HG03108 (cell line): ENCODE data around the gene SHH.
"Not testable (repeated sequence)": the region's sequence is repeated elsewhere in the genome, so short reads cannot be mapped to it uniquely, and the experiment has no call there.

ENCODE experiments used
- ATAC-seq: cut with Tn5 transposase; IDR thresholded peaks from one replicate; pipeline ENCODE4 v1.9.1; 2021; ENCODE audit warnings: moderate library complexity; ENCODE audit not compliant: unreplicated experiment

SHH gene

GRCh38 chr7:155843426-155844018, 31.3 kb upstream of the SHH start:
- no peak for ATAC-seq

GRCh38 chr7:155842496-155843265, 30.4 kb upstream of the SHH start:
- ATAC-seq = no peak

GRCh38 chr7:155840909-155841308, 28.6 kb upstream of the SHH start:
- ATAC-seq = no peak

- no peak for ATAC-seq
Measured at GRCh38 chr7:155840262-155840885, 28.1 kb upstream of the SHH start.

- ATAC-seq = no peak
Measured at GRCh38 chr7:155839461-155839860, 27.2 kb upstream of the SHH start.

GRCh38 chr7:155838312-155838711, 26.0 kb upstream of the SHH start:
- not testable (repeated sequence) for ATAC-seq

GRCh38 chr7:155837126-155837479, 24.8 kb upstream of the SHH start:
- no peak for ATAC-seq

GRCh38 chr7:155836216-155837125, 24.2 kb upstream of the SHH start:
- no peak for ATAC-seq

- ATAC-seq = no peak
Measured at GRCh38 chr7:155835446-155836215, 23.4 kb upstream of the SHH start.

- ATAC-seq = no peak
Measured at GRCh38 chr7:155834486-155835048, 22.3 kb upstream of the SHH start.

GRCh38 chr7:155833651-155834050, 21.4 kb upstream of the SHH start:
- ATAC-seq = no peak

GRCh38 chr7:155832581-155832981, 20.3 kb upstream of the SHH start:
- ATAC-seq = no peak

- ATAC-seq = no peak
Measured at GRCh38 chr7:155831807-155832524, 19.7 kb upstream of the SHH start.

GRCh38 chr7:155830961-155831806, 18.9 kb upstream of the SHH start:
- no peak for ATAC-seq

GRCh38 chr7:155829796-155830470, 17.7 kb upstream of the SHH start:
- ATAC-seq = no peak

- ATAC-seq = no peak
Measured at GRCh38 chr7:155825336-155825735, 13.1 kb upstream of the SHH start.

- ATAC-seq = no peak
Measured at GRCh38 chr7:155824227-155824886, 12.1 kb upstream of the SHH start.

GRCh38 chr7:155821851-155822250, 9.6 kb upstream of the SHH start:
- no peak for ATAC-seq
